Suprapubic skin (tissue), 4 donors: ENCODE measurements around the gene B3GALT5.

Experiments used
- CTCF ChIP-seq, 2 donors: fragments of 200-600 bp in 1 of 2; fragments of 450-650 bp in 1 of 2; sonication (generic) in 1 of 2; IDR thresholded peaks; one replicate each; pipeline ENCODE4 v1.5.1; 2016 to 2019; ENCODE audit warnings: antibody characterized with exemption in 2 of 2, mild to moderate bottlenecking in 1 of 2, moderate library complexity in 1 of 2
- EP300 ChIP-seq: sonication (generic); formaldehyde crosslinking; IDR thresholded peaks from one replicate; pipeline ENCODE4 v1.6.1; 2017; ENCODE audit warnings: antibody characterized with exemption
- POLR2A ChIP-seq, 2 donors: fragments of 450-650 bp; IDR thresholded peaks; one replicate each; pipeline ENCODE4 v1.6.1; 2017; ENCODE audit warnings: antibody characterized with exemption in 2 of 2, mild to moderate bottlenecking in 2 of 2, moderate library complexity in 2 of 2
- POLR2AphosphoS5 ChIP-seq, 3 donors: sonication (generic); formaldehyde crosslinking; IDR thresholded peaks; one replicate each; pipeline ENCODE4 v1.6.1; 2017; ENCODE audit warnings: antibody characterized with exemption in 3 of 3

- TF ChIP-seq CTCF (IDR thresholded peaks at IDR 0.05), result no peak
- TF ChIP-seq POLR2A (IDR thresholded peaks at IDR 0.05), result no peak
- TF ChIP-seq POLR2AphosphoS5 (IDR thresholded peaks at IDR 0.05), result no peak
- TF ChIP-seq EP300, result no peak
Observed at GRCh38 chr21:39564200-39564599, 48.5 kb upstream of the B3GALT5 start.
